ENCODE results near the gene EVX1.
A peak's percentile ranks its signal among the peaks of the same experiment; 100 is the strongest.

EVX1 gene

DNA sequence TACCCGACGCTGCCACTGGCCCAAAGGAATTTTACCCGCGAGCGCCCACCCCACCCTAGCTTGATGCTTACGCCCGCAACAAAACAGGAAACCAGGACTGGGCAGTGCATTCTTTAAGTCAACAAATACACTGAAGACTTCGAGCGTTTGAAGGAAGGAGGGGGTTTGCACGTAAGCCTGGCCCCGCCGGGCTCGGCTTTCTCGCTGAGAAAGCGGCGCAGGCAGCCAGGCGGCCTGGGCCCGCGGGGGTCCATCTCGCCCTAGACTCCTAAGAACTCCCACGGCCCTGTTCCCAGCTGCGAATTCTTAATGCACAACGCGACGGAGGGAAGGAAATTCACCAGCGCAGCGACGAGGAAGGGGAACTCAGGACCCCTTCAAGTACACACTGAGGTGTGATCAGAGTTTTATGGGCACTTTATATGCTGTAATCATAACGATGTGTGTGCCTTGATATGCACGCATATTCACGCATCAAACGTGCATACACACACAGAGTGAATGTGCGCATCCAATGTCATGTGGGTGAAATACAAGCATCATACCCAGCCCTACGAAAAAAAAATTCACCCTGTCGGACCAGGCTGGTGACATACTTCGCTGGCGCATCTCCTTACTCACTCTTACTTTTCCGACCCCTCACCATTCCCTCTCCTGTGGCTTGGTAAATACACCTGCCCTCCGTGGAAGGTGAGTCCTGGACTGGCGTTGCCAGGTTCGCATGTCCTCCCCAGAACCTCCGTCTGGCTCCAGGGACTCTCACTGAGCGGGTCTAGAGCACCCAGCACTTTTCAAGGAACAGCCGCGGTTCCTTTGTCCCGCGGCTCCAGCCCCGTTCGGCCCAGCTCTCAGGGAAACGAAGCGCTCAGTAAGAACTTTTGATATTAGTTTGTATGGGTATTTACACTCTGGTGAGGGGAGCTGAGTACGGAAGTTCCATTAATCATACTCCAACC lies 37.0 kb upstream of the EVX1 start:
- no peak for DNase-seq

DNA sequence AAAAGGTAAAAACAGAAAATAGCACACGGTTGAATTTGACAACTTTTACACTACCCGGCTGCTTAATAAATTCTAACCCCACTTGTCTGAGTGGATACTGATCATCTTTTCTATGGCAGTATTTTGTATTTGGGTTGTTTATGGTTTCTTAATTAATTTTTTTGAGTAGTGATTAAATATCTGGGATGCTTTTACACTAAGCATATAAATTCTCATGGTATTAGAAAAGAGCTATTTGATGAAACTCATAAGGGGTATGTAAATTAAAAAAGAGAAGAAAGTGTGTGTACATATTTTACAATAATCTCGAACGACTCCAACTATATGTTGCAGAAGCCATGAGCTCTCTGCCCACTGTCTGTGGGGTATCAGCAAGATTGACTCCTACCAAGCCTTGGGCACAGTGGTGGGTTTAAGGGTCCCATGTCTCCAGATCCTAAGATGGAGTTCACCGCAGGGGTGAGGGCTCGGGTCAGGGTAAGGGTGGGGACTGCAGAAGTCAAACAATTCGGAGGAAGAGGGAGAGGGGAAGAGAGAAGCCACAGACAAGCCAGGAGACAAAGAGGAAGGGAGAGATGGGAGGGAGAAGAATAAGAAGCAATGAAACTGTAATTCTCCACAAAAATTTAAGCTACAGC lies 35.1 kb upstream of the EVX1 start:
- no peak for DNase-seq

GRCh38 chr7:27208998-27209397 lies 33.6 kb upstream of the EVX1 start:
- DNase-seq, result no peak

DNA sequence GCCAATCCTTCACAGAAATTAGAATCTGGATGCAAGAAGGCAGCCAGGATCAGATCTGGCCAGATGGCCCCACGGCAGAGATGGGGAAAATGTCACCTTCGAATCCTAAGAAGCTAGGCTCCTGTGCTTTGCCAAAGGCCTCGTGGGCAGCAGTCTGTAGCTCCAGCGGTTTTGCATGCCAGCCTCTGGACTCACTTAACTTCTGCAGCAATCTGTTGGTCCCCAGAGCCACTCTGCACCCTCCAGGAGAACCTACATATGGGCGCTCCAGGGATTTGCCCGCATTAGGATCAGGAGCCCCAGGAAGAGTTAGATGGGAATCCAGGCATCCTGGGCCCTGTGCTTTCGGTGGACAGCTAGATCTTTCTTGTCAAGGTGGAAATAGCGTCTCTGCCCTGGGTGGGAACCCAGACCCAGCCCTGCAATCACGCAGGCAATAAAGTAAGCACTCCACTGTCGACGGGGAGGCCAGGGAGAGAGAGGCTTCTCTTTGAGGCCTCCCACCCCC lies 32.6 kb upstream of the EVX1 start:
- no peak for DNase-seq

DNA sequence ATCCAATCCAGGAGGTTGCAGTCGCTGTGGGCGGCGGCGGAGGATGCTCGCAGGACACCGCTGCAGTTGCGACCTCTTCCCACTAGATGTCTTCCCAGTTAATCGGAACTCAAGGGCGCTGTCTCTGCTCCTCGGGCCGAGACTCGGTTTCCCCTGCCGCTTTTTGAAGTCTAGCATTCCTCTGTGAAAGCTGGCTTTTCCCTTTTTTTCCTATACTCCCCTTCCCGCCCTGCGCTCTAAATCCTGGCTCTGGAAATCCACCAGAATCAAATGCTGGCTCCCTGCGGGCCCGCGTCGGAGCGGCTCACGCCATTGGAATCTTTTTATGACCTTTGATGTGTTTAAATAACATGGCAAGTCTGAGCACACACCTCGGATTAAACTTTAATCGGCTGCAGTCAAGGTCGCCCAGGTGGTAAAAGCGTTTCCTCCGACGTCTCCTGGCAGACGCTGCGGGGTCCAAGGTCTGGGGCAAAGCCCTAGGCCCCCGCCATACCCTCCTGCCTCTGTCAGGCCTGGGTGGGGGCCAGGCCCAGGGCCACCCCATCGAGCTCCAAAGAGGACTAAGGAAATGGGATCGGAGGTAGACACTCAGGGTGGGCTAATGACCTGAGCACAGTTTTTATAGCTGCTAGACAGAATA lies 32.0 kb upstream of the EVX1 start:
- DNase-seq, result peak; percentile 43

DNA sequence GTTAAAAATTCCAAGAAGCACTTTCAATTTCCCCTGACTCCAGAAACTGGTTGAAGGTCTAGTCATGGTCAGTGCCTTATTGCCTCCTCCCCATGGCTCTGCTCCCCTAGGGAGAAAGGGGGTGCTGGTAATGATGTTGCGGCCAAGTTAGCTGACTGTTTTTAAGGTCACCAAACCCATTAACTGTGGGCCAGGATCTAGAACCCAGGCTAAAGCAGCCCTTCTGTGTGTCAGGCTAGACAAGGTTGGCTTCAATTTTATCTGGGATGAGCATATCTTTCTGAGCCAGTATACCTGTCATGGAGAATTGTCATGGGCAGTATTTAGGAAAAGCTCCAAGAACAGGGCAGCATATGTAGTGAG lies 31.5 kb upstream of the EVX1 start:
- DNase-seq, result no peak

- no peak for DNase-seq
These were observed 30.8 kb upstream of the EVX1 start for GRCh38 chr7:27211764-27212204.

- DNase-seq, result no peak
These were observed 29.8 kb upstream of the EVX1 start for GRCh38 chr7:27212497-27213432.

GRCh38 chr7:27213433-27214238 lies 29.0 kb upstream of the EVX1 start:
- DNase-seq, result no peak

GRCh38 chr7:27214239-27214950 lies 28.2 kb upstream of the EVX1 start:
- DNase-seq, result no peak

- DNase-seq, result no peak
These were observed 27.2 kb upstream of the EVX1 start for GRCh38 chr7:27215356-27215755.

DNA sequence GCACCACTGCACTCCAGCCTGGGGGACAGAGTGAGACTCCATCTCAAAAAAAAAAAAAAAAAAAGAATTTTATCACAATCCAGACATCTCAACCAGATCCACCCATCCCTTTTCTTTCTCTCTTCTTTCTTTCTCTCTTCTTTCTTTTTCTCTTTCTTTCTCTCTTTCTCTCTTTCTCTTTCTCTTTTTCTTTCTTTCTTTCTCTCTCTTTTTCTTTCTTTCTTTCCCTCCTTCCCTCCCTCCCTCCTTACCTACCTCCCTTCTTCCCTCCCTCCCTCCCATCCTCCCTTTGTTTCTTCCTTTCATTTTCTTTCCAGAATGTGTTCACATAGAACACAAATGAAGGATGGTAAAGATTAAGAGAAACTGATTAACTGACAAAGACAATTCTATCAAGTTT lies 24.7 kb upstream of the EVX1 start:
- DNase-seq, result no peak

- no peak for DNase-seq
These were observed 22.8 kb upstream of the EVX1 start for GRCh38 chr7:27219821-27220220.

DNA sequence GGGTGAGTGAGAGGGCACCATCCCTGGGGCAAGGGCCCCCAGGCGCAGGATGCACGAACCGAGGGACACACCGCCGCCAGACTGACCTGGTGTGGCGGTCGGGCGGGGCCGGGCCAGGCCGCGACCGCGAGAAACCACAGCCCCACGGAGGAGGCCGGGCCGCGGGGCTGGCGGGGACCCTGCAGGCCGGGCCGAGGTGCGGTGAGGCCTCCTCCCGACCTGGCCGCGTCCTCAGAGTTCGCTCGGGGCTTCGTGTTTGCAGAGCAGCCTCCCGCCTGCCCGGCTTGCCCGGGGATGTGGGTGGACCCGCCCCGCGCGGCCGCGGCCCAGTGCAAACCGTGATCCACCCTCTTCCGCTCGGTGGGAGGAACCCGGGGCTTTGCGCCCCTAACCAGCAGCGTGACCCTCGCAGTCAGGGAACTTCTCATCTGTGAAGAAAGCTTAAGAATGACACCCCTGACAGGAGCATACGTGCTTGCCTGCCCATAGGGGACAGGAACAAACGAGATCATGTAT lies 22.1 kb upstream of the EVX1 start:
- no peak for DNase-seq

DNA sequence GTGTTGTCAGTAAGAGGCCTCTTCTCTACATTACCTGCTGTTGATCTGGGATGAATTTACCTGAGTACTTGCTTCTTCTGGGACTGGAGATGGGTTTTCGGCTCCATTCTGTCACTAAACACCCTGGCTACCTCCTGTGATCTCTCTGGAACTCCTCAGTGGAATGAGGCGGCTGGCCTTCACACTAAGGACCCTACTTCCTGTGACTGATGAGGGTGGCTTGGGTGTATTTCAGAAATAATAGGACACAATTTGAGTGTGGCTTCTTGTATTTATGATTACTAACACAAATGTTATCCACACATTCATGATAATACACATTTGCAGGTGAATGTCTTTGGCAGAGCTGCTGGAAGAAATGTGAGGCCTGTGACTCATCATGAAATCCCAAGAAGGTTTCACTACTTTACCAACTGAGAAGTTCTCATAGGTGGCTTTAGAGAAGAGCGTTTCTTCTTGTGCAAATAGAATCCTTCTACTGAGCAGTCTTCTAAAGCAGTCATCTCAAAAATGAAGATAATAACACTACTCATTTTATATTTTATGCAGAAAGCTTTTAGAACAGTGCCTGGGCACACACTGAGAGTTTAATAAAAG lies 21.3 kb upstream of the EVX1 start:
- no peak for DNase-seq

GRCh38 chr7:27223941-27224575 lies 18.5 kb upstream of the EVX1 start:
- DNase-seq, result no peak

GRCh38 chr7:27224983-27225934 lies 17.3 kb upstream of the EVX1 start:
- DNase-seq, result no peak

DNA sequence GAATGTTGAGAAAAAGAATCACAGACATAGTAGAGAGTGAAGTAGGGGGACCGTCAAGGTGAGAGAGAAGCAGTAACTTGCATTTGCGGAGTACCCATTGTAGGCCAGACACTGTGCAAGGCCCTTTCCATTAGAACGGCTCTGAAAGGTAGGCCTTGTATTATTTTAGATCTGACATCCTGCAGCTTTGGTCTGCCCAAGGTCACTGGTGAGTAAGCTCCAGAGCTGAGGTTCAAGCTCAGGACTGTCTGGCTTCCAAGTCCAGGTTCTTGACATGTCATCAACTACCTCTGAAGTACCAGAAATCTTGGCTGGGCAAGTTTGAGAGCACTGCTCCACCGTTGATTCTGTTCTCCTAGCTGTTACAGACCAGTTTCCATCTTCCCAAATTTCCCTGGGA lies 13.2 kb upstream of the EVX1 start:
- DNase-seq, result no peak
